ENCODE measurements around the gene STUB1. TPM values are rescaled to one million over a fixed set of nuclear protein-coding genes. Genes with fewer than 3 reads are reported as not detected.

STUB1 gene
- total and polyA plus RNA-seq, 3 donors from 2014 or later = 93.3 to 160 (median 126) TPM

GRCh38 chr16:709566-710499 lies 29.6 kb downstream of the STUB1 start:
- intact Hi-C loops (cut with DNase I; ENCODE audit: low total_unique reads) = no loop called here
- H3K4me3 ChIP-seq = no peak overlapping the region
- TF ChIP-seq CTCF (IDR thresholded peaks at IDR 0.05) (no peak), POLR2A (IDR thresholded peaks at IDR 0.05) (no peak)
- H3K27ac ChIP-seq = no peak overlapping the region
- peak; percentile 71 for DNase-seq
- no peaks in the 10 kb centered on the region for H3K9me3 ChIP-seq
- 23 to 27% methylated on average over 14 to 30 of the region's 30 CpGs for WGBS, 2 donors
- no peaks in the 10 kb centered on the region for H3K27me3 ChIP-seq
- peaks cover 12% of the 10 kb centered on the region for H3K4me1 ChIP-seq
- no peaks in the 10 kb centered on the region for H3K36me3 ChIP-seq (ENCODE audit: low read depth, missing control alignments)

- WGBS, 2 donors = 48 to 70% methylated on average over 3 to 21 of the region's 21 CpGs
- intact Hi-C loops (cut with DNase I; ENCODE audit: low total_unique reads) = no loop called here
- Histone ChIP-seq H3K36me3 (ENCODE audit: low read depth, missing control alignments) (no peaks in the 10 kb centered on the region), H3K9me3 (no peaks in the 10 kb centered on the region), H3K27ac (no peak overlapping the region), H3K27me3 (no peaks in the 10 kb centered on the region), H3K4me1 (peaks cover 12% of the 10 kb centered on the region), H3K4me3 (no peak overlapping the region)
- no peak for DNase-seq
- TF ChIP-seq CTCF (IDR thresholded peaks at IDR 0.05) (no peak), POLR2A (IDR thresholded peaks at IDR 0.05) (no peak)
These were observed 30.4 kb downstream of the STUB1 start for GRCh38 chr16:710500-711075.

GRCh38 chr16:711084-711483 lies 30.9 kb downstream of the STUB1 start:
- H3K27me3 ChIP-seq = no peaks in the 10 kb centered on the region
- no peaks in the 10 kb centered on the region for H3K9me3 ChIP-seq
- H3K36me3 ChIP-seq (ENCODE audit: low read depth, missing control alignments) = no peaks in the 10 kb centered on the region
- no peak for DNase-seq
- H3K27ac ChIP-seq = no peak overlapping the region
- TF ChIP-seq CTCF (IDR thresholded peaks at IDR 0.05) = no peak
- no peak for TF ChIP-seq POLR2A (IDR thresholded peaks at IDR 0.05)
- intact Hi-C loops (cut with DNase I; ENCODE audit: low total_unique reads) = no loop called here
- 76 to 81% methylated on average over 4 to 12 of the region's 12 CpGs for WGBS, 2 donors
- no peak overlapping the region for H3K4me3 ChIP-seq
- peaks cover 15% of the 10 kb centered on the region for H3K4me1 ChIP-seq

GRCh38 chr16:711548-712320 lies 31.5 kb downstream of the STUB1 start:
- no peaks in the 10 kb centered on the region for H3K36me3 ChIP-seq (ENCODE audit: low read depth, missing control alignments)
- no peak overlapping the region for H3K4me3 ChIP-seq
- H3K9me3 ChIP-seq = no peaks in the 10 kb centered on the region
- peaks cover 22% of the 10 kb centered on the region for H3K4me1 ChIP-seq
- no peaks in the 10 kb centered on the region for H3K27me3 ChIP-seq
- 23 to 33% methylated on average over 18 to 25 of the region's 25 CpGs for WGBS, 2 donors
- DNase-seq = peak; percentile 72
- TF ChIP-seq POLR2A (IDR thresholded peaks at IDR 0.05) (no peak), CTCF (IDR thresholded peaks at IDR 0.05) (peak; percentile 57 to 89 (median 82))
- intact Hi-C loops (cut with DNase I; ENCODE audit: low total_unique reads) = no loop called here
- H3K27ac ChIP-seq = no peak overlapping the region
